Measurements from ENCODE around the gene ATOH7. TPM values are rescaled to one million over a fixed set of nuclear protein-coding genes. Genes with fewer than 3 reads are reported as not detected.

The ATOH7 gene
- total RNA-seq, 1 experiment from 2014 or later = 0.31 TPM

- TF ChIP-seq E2F4 (CRISPR knock-in tag; IDR thresholded peaks at IDR 0.05; ENCODE audit: borderline replicate concordance, low read depth) = no peak
- peak; percentile 84; the same call in 1 of the 2 replicates for TF ChIP-seq KAT7 (CRISPR knock-in tag; IDR thresholded peaks at IDR 0.05; ENCODE audit: borderline replicate concordance)
- no peak for TF ChIP-seq CREM (CRISPR knock-in tag; IDR thresholded peaks at IDR 0.05)
- TF ChIP-seq ATF6 (CRISPR knock-in tag; IDR thresholded peaks at IDR 0.05) = no peak
- TF ChIP-seq HMGA2 (CRISPR knock-in tag; IDR thresholded peaks at IDR 0.05) = no peak
- TF ChIP-seq FOXK1 (CRISPR knock-in tag; IDR thresholded peaks at IDR 0.05) = 0 out of 2 replicates have a peak, but pooled peaks have one; percentile 5
- no peak for TF ChIP-seq GRHL2 (CRISPR knock-in tag; IDR thresholded peaks at IDR 0.05; ENCODE audit: insufficient replicate concordance, severe bottlenecking)
- peak; percentile 74; the same call in 1 of the 2 replicates for TF ChIP-seq SMAD3 (CRISPR knock-in tag; IDR thresholded peaks at IDR 0.05; ENCODE audit: borderline replicate concordance)
- no peak for TF ChIP-seq JUN (CRISPR knock-in tag; IDR thresholded peaks at IDR 0.05)
- TF ChIP-seq, protein P1, sequence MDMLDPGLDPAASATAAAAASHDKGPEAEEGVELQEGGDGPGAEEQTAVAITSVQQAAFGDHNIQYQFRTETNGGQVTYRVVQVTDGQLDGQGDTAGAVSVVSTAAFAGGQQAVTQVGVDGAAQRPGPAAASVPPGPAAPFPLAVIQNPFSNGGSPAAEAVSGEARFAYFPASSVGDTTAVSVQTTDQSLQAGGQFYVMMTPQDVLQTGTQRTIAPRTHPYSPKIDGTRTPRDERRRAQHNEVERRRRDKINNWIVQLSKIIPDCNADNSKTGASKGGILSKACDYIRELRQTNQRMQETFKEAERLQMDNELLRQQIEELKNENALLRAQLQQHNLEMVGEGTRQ (CRISPR knock-in tag; IDR thresholded peaks at IDR 0.05) = peak; percentile 82
- TF ChIP-seq STAT6 (CRISPR knock-in tag; conservative IDR thresholded peaks at IDR 0.05; ENCODE audit: low read depth) = no peak
- TF ChIP-seq, protein P2, sequence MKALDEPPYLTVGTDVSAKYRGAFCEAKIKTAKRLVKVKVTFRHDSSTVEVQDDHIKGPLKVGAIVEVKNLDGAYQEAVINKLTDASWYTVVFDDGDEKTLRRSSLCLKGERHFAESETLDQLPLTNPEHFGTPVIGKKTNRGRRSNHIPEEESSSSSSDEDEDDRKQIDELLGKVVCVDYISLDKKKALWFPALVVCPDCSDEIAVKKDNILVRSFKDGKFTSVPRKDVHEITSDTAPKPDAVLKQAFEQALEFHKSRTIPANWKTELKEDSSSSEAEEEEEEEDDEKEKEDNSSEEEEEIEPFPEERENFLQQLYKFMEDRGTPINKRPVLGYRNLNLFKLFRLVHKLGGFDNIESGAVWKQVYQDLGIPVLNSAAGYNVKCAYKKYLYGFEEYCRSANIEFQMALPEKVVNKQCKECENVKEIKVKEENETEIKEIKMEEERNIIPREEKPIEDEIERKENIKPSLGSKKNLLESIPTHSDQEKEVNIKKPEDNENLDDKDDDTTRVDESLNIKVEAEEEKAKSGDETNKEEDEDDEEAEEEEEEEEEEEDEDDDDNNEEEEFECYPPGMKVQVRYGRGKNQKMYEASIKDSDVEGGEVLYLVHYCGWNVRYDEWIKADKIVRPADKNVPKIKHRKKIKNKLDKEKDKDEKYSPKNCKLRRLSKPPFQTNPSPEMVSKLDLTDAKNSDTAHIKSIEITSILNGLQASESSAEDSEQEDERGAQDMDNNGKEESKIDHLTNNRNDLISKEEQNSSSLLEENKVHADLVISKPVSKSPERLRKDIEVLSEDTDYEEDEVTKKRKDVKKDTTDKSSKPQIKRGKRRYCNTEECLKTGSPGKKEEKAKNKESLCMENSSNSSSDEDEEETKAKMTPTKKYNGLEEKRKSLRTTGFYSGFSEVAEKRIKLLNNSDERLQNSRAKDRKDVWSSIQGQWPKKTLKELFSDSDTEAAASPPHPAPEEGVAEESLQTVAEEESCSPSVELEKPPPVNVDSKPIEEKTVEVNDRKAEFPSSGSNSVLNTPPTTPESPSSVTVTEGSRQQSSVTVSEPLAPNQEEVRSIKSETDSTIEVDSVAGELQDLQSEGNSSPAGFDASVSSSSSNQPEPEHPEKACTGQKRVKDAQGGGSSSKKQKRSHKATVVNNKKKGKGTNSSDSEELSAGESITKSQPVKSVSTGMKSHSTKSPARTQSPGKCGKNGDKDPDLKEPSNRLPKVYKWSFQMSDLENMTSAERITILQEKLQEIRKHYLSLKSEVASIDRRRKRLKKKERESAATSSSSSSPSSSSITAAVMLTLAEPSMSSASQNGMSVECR (CRISPR knock-in tag; IDR thresholded peaks at IDR 0.05; ENCODE audit: borderline replicate concordance) = peak; percentile 68; the same call in 1 of the 2 replicates
- TF ChIP-seq CTCF (IDR thresholded peaks at IDR 0.05) = no peak
- no peak for TF ChIP-seq OVOL2 (CRISPR knock-in tag; IDR thresholded peaks at IDR 0.05; ENCODE audit: borderline replicate concordance)
- 0 out of 2 replicates have a peak, but pooled peaks have one; percentile 3 for TF ChIP-seq PRDM15 (CRISPR knock-in tag; IDR thresholded peaks at IDR 0.05)
- TF ChIP-seq ZNF317 (CRISPR knock-in tag; IDR thresholded peaks at IDR 0.05; ENCODE audit: borderline replicate concordance, low read depth) = no peak
- TF ChIP-seq, protein P3, sequence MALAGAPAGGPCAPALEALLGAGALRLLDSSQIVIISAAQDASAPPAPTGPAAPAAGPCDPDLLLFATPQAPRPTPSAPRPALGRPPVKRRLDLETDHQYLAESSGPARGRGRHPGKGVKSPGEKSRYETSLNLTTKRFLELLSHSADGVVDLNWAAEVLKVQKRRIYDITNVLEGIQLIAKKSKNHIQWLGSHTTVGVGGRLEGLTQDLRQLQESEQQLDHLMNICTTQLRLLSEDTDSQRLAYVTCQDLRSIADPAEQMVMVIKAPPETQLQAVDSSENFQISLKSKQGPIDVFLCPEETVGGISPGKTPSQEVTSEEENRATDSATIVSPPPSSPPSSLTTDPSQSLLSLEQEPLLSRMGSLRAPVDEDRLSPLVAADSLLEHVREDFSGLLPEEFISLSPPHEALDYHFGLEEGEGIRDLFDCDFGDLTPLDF (CRISPR knock-in tag; IDR thresholded peaks at IDR 0.05) = no peak; the same call in 1 of the 2 replicates
- 0 out of 2 replicates have a peak, but pooled peaks have one; percentile 24 for TF ChIP-seq EMX1 (CRISPR knock-in tag; IDR thresholded peaks at IDR 0.05)
- TF ChIP-seq ZNF121 (CRISPR knock-in tag; IDR thresholded peaks at IDR 0.05) = peak; percentile 98
Measured at GRCh38 chr10:68231106-68231816, 652 bp downstream of the ATOH7 start (continued).
